Chondrocyte (in vitro differentiated cells): ENCODE results near the gene PRKCA. TPM values are rescaled to one million over a fixed set of nuclear protein-coding genes. Genes with fewer than 3 reads are reported as not detected.

Experiments
- DNase-seq: peaks from one replicate; pipeline ENCODE4 v3.0.0; 2021; ENCODE audit warnings: mixed read lengths, low spot score
- H3K27ac Mint-ChIP-seq: one replicate; pipeline ENCODE4 v1.8.0; 2021; ENCODE audit warnings: mild to moderate bottlenecking, moderate library complexity, mixed read lengths; ENCODE audit not compliant: unreplicated experiment
- H3K27me3 Mint-ChIP-seq: 2 replicates; pipeline ENCODE4 v1.8.0; 2021; ENCODE audit warnings: low read depth, mixed read lengths
- H3K36me3 Mint-ChIP-seq: 2 replicates; pipeline ENCODE4 v1.8.0; 2021; ENCODE audit warnings: low read depth, mixed read lengths
- H3K4me1 Mint-ChIP-seq: 2 replicates; pipeline ENCODE4 v1.8.0; 2021; ENCODE audit warnings: low read depth, mild to moderate bottlenecking, mixed read lengths
- H3K4me3 Mint-ChIP-seq: one replicate; pipeline ENCODE4 v1.8.0; 2021; ENCODE audit warnings: mild to moderate bottlenecking, moderate library complexity, mixed read lengths; ENCODE audit not compliant: unreplicated experiment
- H3K9me3 Mint-ChIP-seq: 2 replicates; pipeline ENCODE4 v1.8.0; 2021; ENCODE audit warnings: low read depth, mixed read lengths
- CTCF ChIP-seq: fragments of 200-600 bp; sonication (generic); IDR thresholded peaks from 2 replicates; pipeline ENCODE4 v1.5.0; 2021; ENCODE audit warnings: antibody characterized with exemption, mild to moderate bottlenecking, moderate library complexity
- total RNA-seq: library from RNA; stranded (reverse); gene quantifications from 3 replicates; pipeline ENCODE4 v1.2.1, GENCODE V29; 2021

Gene PRKCA
- total RNA-seq, 1 donor from 2014 or later, result 51.5 TPM

- no peak for DNase-seq
These were observed 519.6 kb downstream of the PRKCA start for GRCh38 chr17:66822009-66822408.

GRCh38 chr17:66826856-66827255 lies 524.4 kb downstream of the PRKCA start:
- Mint-ChIP-seq H3K36me3 (no peaks in the 10 kb centered on the region), H3K27me3 (peaks cover 31% of the 10 kb centered on the region), H3K9me3 (no peaks in the 10 kb centered on the region), H3K4me1 (peaks cover 4% of the 10 kb centered on the region), H3K4me3 (no peak overlapping the region), H3K27ac (no peak overlapping the region)
- no peak for DNase-seq
- no peak for TF ChIP-seq CTCF

More at GRCh38 chr17:66822009-66822408, 519.6 kb downstream of the PRKCA start:
- Mint-ChIP-seq H3K27ac (no peak overlapping the region), H3K4me3 (no peak overlapping the region), H3K36me3 (no peaks in the 10 kb centered on the region), H3K9me3 (peaks cover 9% of the 10 kb centered on the region), H3K27me3 (peaks cover 16% of the 10 kb centered on the region), H3K4me1 (no peaks in the 10 kb centered on the region)
- no peak for TF ChIP-seq CTCF

- Mint-ChIP-seq H3K4me1 (peaks cover 4% of the 10 kb centered on the region), H3K4me3 (no peak overlapping the region), H3K27me3 (peaks cover 49% of the 10 kb centered on the region), H3K36me3 (no peaks in the 10 kb centered on the region), H3K9me3 (no peaks in the 10 kb centered on the region), H3K27ac (no peak overlapping the region)
- no peak for TF ChIP-seq CTCF
- no peak for DNase-seq
These were observed 527.0 kb downstream of the PRKCA start for GRCh38 chr17:66829386-66829864.

GRCh38 chr17:66829883-66830282 lies 527.5 kb downstream of the PRKCA start:
- Mint-ChIP-seq H3K27ac (no peak overlapping the region), H3K27me3 (peaks cover 48% of the 10 kb centered on the region), H3K4me1 (peaks cover 4% of the 10 kb centered on the region), H3K36me3 (no peaks in the 10 kb centered on the region), H3K9me3 (no peaks in the 10 kb centered on the region), H3K4me3 (no peak overlapping the region)
- DNase-seq, result no peak
- TF ChIP-seq CTCF, result no peak

GRCh38 chr17:66830451-66830850 lies 528.0 kb downstream of the PRKCA start:
- Mint-ChIP-seq H3K27me3 (peaks cover 50% of the 10 kb centered on the region), H3K27ac (no peak overlapping the region), H3K4me1 (peaks cover 4% of the 10 kb centered on the region), H3K36me3 (no peaks in the 10 kb centered on the region), H3K4me3 (no peak overlapping the region), H3K9me3 (no peaks in the 10 kb centered on the region)
- TF ChIP-seq CTCF, result no peak
- DNase-seq, result no peak
